Ascending aorta (tissue), 2 donors: ENCODE data around the gene PSMB7. TPM values are rescaled to one million over a fixed set of nuclear protein-coding genes. Genes with fewer than 3 reads are reported as not detected.

Source experiments
- DNase-seq, 2 donors: peaks; one replicate each; pipeline ENCODE4 v3.0.0-alpha.2; 2019; ENCODE audit warnings: low spot score in 2 of 2
- H3K27ac ChIP-seq, 2 donors: fragments of 200-600 bp; sonication (generic); one replicate each; pipeline ENCODE4 v1.5.1; 2016 to 2017; ENCODE audit warnings: mild to moderate bottlenecking in 1 of 2
- H3K27me3 ChIP-seq: fragments of 200-600 bp; sonication (generic); one replicate; pipeline ENCODE4 v1.5.1; 2017
- H3K36me3 ChIP-seq, 2 donors: fragments of 200-600 bp; sonication (generic); one replicate each; pipeline ENCODE4 v1.5.1; 2016
- H3K4me1 ChIP-seq, 2 donors: fragments of 200-600 bp; sonication (generic); one replicate each; pipeline ENCODE4 v1.5.1; 2016 to 2017; ENCODE audit warnings: mild to moderate bottlenecking in 1 of 2
- H3K4me3 ChIP-seq, 2 donors: fragments of 200-600 bp; sonication (generic); one replicate each; pipeline ENCODE4 v1.5.1; 2016 to 2017; ENCODE audit warnings: mild to moderate bottlenecking in 1 of 2
- H3K9me3 ChIP-seq, 2 donors: fragments of 200-600 bp; sonication (generic); one replicate each; pipeline ENCODE4 v1.5.1; 2016
- CTCF ChIP-seq, 3 experiments: fragments of 200-600 bp in 2 of 3; fragments of 450-650 bp in 1 of 3; sonication (generic) in 2 of 3; IDR thresholded peaks; one replicate each; pipeline ENCODE4 v1.5.1; 2016 to 2019; ENCODE audit warnings: antibody characterized with exemption in 3 of 3, mild to moderate bottlenecking in 1 of 3, moderate library complexity in 1 of 3
- intact Hi-C: fragments of 100-400 bp; cut with DNase I; formaldehyde crosslinking; loops from one replicate; pipeline ENCODE4 v1.15.1; 2023
- total RNA-seq: library from RNA; depleted of rRNA; stranded (reverse); fragments of >200 nt; gene quantifications from one replicate; pipeline ENCODE4 v1.1.0, GENCODE V29; 2016

Gene PSMB7
- total RNA-seq, 1 donor from 2014 or later: 21.1 TPM

GRCh38 chr9:124353166-124353768 lies 62.0 kb downstream of the PSMB7 start:
- Histone ChIP-seq H3K36me3 (peaks cover 71 to 83% of the 10 kb centered on the region in 2 donors), H3K4me1 (no peaks in the 10 kb centered on the region), H3K27me3 (no peaks in the 10 kb centered on the region), H3K4me3 (no peak overlapping the region), H3K9me3 (no peaks in the 10 kb centered on the region), H3K27ac (no peak overlapping the region)
- no peak for TF ChIP-seq CTCF (IDR thresholded peaks at IDR 0.05)
- no peak for DNase-seq
- intact Hi-C loops: no loop called here

- peaks cover 77 to 90% of the 10 kb centered on the region in 2 donors for H3K36me3 ChIP-seq
- no peak overlapping the region for H3K27ac ChIP-seq
- no peaks in the 10 kb centered on the region for H3K27me3 ChIP-seq
- no peaks in the 10 kb centered on the region for H3K9me3 ChIP-seq
- intact Hi-C loops: no loop called here
- no peak for DNase-seq
- H3K4me1 ChIP-seq: no peaks in the 10 kb centered on the region
- H3K4me3 ChIP-seq: no peak overlapping the region
- TF ChIP-seq CTCF (IDR thresholded peaks at IDR 0.05): no peak
Observed at GRCh38 chr9:124352616-124353015, 62.6 kb downstream of the PSMB7 start.

- H3K36me3 ChIP-seq: peaks cover 84 to 95% of the 10 kb centered on the region in 2 donors
Observed at GRCh38 chr9:124351672-124352468, 63.4 kb downstream of the PSMB7 start.

GRCh38 chr9:124350494-124351263 lies 64.6 kb downstream of the PSMB7 start:
- Histone ChIP-seq H3K27ac (no peak overlapping the region), H3K36me3 (peaks cover 80 to 95% of the 10 kb centered on the region in 2 donors), H3K4me3 (no peak overlapping the region), H3K9me3 (no peaks in the 10 kb centered on the region), H3K4me1 (no peaks in the 10 kb centered on the region), H3K27me3 (no peaks in the 10 kb centered on the region)
- DNase-seq: no peak
- intact Hi-C loops: no loop called here
- TF ChIP-seq CTCF (IDR thresholded peaks at IDR 0.05): no peak

More at GRCh38 chr9:124351672-124352468, 63.4 kb downstream of the PSMB7 start:
- intact Hi-C loops: no loop called here
- Histone ChIP-seq H3K4me3 (no peak overlapping the region), H3K27me3 (no peaks in the 10 kb centered on the region), H3K9me3 (no peaks in the 10 kb centered on the region), H3K4me1 (no peaks in the 10 kb centered on the region), H3K27ac (no peak overlapping the region)
- TF ChIP-seq CTCF (IDR thresholded peaks at IDR 0.05): no peak
- no peak for DNase-seq

- no peak overlapping the region for H3K27ac ChIP-seq
- intact Hi-C loops: no loop called here
Observed at GRCh38 chr9:124349675-124350493, 65.4 kb downstream of the PSMB7 start.

More at GRCh38 chr9:124349675-124350493, 65.4 kb downstream of the PSMB7 start:
- TF ChIP-seq CTCF (IDR thresholded peaks at IDR 0.05): no peak
- Histone ChIP-seq H3K4me1 (no peaks in the 10 kb centered on the region), H3K4me3 (no peak overlapping the region), H3K36me3 (peaks cover 77 to 92% of the 10 kb centered on the region in 2 donors), H3K27me3 (no peaks in the 10 kb centered on the region), H3K9me3 (no peaks in the 10 kb centered on the region)
- no peak for DNase-seq
